Activated CD4-positive, CD25-positive, alpha-beta regulatory T cell treated with anti-CD3 and anti-CD28 coated beads, Interleukin-2, amount 50 U/mL, for 72 hours (primary cell): ENCODE data around the gene TSPAN4.
A peak's percentile ranks its signal among the peaks of the same experiment; 100 is the strongest.

ENCODE experiments used
- DNase-seq: peaks from one replicate; pipeline ENCODE4 v3.0.0; 2021

Gene TSPAN4

GRCh38 chr11:868394-868793, 25.7 kb downstream of the TSPAN4 start:
- no peak for DNase-seq

DNA sequence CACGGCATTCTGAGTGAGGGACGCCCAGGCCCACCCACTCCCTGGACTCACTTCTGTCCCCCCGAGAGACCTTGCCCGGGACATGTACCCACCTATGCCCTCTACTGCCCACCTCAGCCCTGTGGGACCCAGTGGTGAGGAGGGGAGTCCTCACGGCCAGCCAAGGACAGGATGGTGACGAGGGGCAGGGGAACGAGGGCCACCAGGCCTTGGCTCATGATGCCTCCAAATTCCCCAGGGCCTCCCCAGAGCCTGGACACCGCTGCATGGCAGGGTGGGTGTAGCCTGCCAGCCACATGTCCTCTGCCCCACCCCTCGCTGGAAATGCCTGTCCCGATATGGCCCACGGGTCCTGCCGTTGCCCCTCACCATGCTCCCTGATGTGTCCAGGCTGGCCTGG, 26.1 kb downstream of the TSPAN4 start:
- no peak for DNase-seq

GRCh38 chr11:869399-870126, 26.9 kb downstream of the TSPAN4 start:
- DNase-seq, result no peak

GRCh38 chr11:870127-870413, 27.4 kb downstream of the TSPAN4 start:
- DNase-seq, result no peak

- DNase-seq, result no peak
Observed at GRCh38 chr11:870418-870817, 27.8 kb downstream of the TSPAN4 start.

GRCh38 chr11:871472-871871, 28.8 kb downstream of the TSPAN4 start:
- DNase-seq, result no peak

DNA sequence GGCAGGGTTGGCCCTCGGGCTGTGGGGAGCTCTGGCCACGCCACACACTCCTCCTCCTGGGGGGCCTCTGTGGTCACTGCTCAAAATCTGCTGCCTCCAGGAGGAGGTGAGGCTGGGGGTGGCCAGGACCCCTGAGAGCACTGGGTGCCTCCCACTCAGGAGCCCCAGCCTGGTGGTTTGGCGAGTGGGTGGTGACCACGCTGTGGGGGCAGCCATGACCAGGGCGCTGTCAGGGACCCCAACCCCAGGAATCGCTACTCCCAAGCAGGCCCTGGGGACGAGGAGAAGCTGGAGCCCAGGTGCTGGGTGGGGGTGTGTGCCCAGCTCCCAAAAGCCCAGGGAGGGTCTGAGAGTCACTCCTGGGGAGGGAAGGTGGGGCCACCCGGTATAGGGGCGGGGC, 30.1 kb downstream of the TSPAN4 start:
- DNase-seq, result no peak

DNA sequence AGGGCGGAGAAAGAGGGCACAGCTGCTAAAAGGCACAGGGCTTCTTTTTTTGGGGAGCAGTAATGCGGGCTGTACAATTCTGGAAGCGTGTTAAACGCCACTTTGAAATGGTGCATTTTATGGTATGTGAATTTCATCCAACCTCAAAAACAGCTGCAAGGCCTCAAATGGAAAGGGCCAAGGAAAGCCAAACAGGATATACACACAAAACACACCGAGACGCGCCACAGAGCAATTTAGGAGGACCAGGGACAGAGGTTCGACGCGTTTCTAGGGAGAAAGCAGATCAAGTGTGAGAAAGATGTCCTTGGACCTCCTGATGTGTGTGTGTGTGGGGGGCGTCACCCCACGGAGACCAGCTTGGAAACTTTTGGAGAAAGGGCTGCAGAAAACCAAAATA, 31.1 kb downstream of the TSPAN4 start:
- DNase-seq, result no peak

- no peak for DNase-seq
Observed at GRCh38 chr11:875203-875602, 32.6 kb downstream of the TSPAN4 start.

DNA sequence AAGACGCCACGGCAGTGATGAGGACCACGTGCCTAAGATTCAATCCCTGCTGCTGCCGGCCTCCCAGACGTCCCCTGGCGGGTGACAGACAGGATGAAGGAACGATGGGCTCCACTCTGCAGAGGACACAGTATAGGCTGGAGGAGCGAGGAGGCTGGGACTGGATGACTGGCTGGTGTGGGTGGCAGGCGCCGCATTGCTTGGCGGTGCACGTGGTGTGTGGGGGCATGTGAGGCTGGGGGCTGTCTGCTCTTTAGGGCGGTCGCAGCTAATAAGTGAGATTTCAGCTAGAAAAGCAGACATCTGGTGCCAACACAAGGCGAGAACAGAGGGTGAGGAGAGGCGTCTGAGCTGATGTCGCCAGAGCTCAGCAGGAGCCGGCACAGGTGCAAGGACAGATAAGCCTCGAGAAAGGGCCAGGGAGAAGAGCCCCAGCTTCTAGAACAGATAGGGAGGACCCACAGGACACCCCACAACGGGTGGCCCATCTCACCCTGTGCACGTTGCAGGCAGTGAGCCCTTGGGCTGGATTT, 33.2 kb downstream of the TSPAN4 start:
- DNase-seq, result no peak

DNA sequence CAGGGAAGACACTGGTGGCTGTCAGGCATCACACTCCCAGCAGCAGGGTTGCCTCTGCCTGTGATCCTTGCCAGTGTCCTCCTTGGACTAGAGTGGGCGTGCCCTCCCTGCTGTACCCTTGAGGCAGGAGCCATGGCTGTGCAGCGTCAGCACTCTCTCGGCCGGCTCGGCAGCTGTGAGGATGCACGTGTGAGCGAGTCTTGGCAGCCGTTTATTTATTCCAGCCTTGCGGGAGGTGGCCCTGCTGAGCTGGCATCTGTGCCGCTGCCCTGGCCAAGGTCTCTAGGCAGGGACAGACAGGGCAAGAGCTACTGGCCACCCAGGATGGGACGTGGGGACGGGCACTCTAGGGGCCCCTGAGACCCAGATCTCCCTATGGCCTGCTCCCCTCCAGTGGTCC, 33.9 kb downstream of the TSPAN4 start:
- no peak for DNase-seq

GRCh38 chr11:877565-877964, 34.9 kb downstream of the TSPAN4 start:
- DNase-seq, result peak; percentile 44

GRCh38 chr11:880447-880846, 37.8 kb downstream of the TSPAN4 start:
- no peak for DNase-seq

- no peak for DNase-seq
Observed at GRCh38 chr11:882596-882995, 39.9 kb downstream of the TSPAN4 start.

DNA sequence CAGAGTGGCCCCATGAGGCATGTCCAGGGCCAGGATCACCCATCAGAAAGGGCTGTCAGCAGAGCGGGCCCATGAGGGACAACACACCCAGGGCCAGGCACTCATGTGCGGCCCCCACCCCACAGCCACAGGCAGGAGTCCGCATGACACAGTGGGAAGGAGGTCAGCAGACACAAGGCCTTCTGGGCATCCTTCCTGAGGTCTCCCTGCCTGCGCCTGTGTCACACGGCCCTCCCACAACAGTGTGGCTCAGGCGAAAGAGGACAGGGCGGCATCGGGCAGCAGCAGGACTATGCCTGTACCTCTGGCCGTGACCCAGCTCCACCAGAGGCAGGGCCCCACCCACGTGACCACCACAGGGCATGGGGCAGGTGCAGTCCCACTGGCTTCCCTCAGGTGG, 40.9 kb downstream of the TSPAN4 start:
- no peak for DNase-seq

- no peak for DNase-seq
Observed at GRCh38 chr11:884578-885070, 42.0 kb downstream of the TSPAN4 start.

- no peak for DNase-seq
Observed at GRCh38 chr11:886568-886967, 43.9 kb downstream of the TSPAN4 start.

GRCh38 chr11:887589-887988, 44.9 kb downstream of the TSPAN4 start:
- DNase-seq, result no peak

DNA sequence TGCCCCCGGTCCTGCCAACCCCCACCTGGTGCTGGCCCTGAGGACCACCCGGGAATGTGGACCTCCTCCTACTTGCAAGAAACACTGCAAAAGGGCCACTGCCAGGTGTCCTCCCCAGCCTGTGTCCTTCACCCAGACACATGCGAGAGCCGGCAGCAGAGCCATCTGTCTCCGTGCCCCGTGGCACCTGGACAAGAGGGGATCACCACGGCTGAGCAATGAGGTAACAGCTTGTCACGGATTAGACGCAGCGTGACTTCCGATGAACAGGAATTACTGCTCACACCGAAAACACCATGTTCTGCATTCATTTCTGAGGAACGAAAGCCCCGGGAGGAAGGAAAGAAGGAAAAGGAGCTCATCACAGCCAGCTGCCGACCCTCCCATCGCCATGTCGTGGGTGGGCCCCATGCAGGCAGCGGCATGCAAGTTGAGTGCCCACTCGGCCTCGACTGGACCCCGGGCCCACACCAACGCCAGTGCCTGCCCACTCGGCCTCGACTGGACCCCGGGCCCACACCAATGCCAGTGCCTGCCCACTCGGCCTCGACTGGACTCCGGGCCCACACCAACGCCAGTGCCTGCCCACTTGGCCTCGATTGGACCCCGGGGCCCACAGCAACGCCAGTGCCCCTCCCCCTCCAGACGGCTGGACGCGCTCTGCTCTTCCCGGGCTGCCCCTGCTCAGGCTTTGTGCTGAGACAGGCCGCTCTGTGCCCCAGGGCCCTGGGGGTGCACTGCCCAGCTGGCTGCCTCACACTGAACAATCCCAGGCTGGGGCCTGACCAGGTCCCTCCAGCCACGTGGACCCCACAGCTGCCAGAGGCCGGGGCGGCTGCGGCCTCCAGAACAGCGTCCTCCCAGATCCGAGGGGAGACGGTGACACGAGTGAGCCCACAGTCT, 45.9 kb downstream of the TSPAN4 start:
- DNase-seq, result no peak

GRCh38 chr11:889257-889656, 46.6 kb downstream of the TSPAN4 start:
- DNase-seq, result no peak

- no peak for DNase-seq
Observed at GRCh38 chr11:889687-890475, 47.2 kb downstream of the TSPAN4 start.

DNA sequence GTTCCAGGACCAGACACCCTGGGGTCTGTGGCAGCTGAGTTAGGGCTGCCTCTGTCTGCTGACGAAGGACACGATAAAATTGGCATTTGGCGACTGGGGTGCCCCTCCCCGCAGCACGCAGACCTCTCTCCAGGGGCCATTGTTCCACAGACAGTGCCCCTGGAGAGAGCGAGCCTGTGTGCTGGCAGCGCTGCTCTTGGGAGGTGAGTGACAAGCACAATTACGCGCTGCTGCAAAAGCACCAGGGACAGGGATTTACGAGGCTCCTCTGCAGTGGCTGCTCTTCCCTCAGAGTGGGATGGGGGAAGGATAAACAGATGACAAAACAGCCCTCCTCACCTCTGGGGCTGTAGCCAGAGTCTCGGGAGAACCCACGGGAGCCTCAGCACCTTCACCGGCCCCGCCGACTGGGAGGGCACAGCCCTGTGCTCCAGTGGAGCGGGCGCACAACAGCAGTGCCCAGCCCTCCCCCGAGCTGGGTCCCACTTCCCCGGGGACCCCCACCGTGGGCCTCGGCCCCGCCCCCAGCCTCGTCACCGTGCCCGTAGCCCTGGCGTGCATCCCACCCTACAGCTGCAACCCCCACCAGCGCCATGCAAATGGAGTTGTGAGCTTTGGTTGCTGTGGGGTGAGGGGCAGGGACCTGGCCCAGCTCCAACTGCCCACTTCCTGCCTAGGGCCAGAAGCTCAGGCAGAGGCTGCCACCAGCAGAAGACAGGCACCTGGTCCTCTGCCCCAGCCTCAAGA, 48.3 kb downstream of the TSPAN4 start:
- DNase-seq, result no peak
